ENCODE results near the gene PPP1R12B.
"Not testable (repeated sequence)": the region's sequence is repeated elsewhere in the genome, so short reads cannot be mapped to it uniquely, and the experiment has no call there.

PPP1R12B gene

DNA sequence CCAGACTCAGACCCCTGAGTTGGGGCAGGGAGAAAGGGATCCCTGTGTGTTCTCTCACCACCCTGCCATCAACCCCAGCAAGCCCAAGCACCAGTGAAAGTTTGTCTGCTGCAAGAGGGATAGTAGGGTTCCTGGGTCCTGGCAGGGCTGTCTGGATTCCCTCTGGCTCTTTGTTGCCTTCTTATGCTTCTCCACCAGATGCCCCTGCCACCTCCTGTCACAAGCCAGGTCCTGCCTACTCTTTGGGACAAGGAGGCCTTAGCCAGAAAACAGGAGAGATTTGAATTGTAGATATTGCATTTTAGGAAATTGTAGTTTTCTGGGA is 28.5 kb upstream of the PPP1R12B start:
- Mint-ChIP-seq H3K4me3 (no peak overlapping the region), H3K27ac (no peak overlapping the region), H3K4me1 (no peaks in the 10 kb centered on the region), H3K9me3 (no peaks in the 10 kb centered on the region), H3K36me3 (no peaks in the 10 kb centered on the region), H3K27me3 (peaks cover 23 to 31% of the 10 kb centered on the region in 2 donors)
- no peak for ATAC-seq (replicated peaks)
- no peak for DNase-seq

DNA sequence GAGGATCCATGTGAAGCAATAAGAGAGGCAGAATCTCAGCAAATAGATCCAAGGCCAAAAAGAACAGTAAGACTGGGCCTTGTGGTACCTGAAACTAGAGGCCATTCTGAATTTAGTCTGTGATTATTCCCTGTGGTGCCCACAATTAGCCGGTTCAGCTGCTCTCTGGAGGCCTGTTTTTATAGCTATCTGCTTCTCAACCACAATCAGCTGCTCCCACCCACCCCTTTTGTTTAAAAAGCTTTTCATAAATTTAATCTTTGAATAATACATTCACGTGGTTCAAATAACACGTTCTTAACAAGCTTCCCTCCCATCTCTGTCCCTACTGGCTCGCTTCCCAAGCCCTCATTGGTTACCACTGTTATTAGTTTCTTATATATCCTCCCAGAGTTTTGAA is 24.8 kb upstream of the PPP1R12B start:
- no peaks in the 10 kb centered on the region for H3K4me1 Mint-ChIP-seq
- H3K27me3 Mint-ChIP-seq = peaks cover 11 to 16% of the 10 kb centered on the region in 2 donors
- H3K36me3 Mint-ChIP-seq = peaks cover 3 to 5% of the 10 kb centered on the region in 2 donors
- DNase-seq = no peak
- H3K9me3 Mint-ChIP-seq = no peaks in the 10 kb centered on the region
- no peak overlapping the region for H3K27ac Mint-ChIP-seq
- ATAC-seq (replicated peaks) = no peak
- H3K4me3 Mint-ChIP-seq = no peak overlapping the region

DNA sequence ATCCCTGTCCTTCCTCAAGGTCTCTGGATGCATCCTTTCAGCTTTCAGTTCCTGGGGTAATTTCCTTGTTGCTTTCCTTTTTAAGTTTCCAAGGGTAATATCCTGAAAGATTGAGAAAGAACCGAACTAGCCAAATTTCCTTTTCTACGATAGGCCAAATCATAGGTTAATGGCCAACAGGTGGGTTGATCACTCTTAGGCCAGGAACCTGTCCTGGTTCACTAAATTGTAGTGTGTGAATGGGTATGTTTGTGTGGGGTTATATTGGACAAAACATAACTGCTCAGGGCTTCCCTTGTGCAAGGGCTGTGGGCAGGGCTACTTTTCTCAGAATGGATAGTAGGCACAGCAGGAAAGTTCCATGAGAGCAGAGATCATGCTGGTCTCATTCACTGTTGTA is 23.9 kb upstream of the PPP1R12B start:
- H3K36me3 Mint-ChIP-seq = peaks cover 3 to 7% of the 10 kb centered on the region in 2 donors
- no peak for ATAC-seq (replicated peaks)
- H3K27ac Mint-ChIP-seq = no peak overlapping the region
- H3K4me3 Mint-ChIP-seq = no peak overlapping the region
- DNase-seq = no peak
- H3K4me1 Mint-ChIP-seq = no peaks in the 10 kb centered on the region
- H3K27me3 Mint-ChIP-seq = peaks cover 6 to 9% of the 10 kb centered on the region in 2 donors
- no peaks in the 10 kb centered on the region for H3K9me3 Mint-ChIP-seq

DNA sequence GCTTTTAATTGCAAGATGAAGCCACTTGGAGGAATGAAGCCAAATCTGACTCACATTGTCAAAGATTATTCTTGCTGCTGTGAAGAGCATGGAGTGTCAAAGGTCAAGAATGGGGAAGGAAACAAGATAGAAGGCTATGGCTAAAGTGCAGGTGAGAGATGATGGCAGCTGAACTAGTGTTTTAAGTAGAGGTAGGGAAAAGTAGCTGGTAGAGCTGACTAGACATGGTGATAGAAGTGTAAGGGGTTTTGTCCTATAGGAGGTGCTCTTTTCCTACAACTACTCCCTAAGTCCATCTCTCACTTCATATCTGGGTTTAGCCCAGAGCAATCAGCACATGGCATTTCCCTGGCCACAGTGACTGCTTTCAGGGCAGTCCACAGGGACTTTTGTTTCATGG is 18.6 kb upstream of the PPP1R12B start:
- H3K4me1 Mint-ChIP-seq = no peaks in the 10 kb centered on the region
- H3K36me3 Mint-ChIP-seq = peaks cover 22 to 35% of the 10 kb centered on the region in 2 donors
- H3K9me3 Mint-ChIP-seq = no peaks in the 10 kb centered on the region

DNA sequence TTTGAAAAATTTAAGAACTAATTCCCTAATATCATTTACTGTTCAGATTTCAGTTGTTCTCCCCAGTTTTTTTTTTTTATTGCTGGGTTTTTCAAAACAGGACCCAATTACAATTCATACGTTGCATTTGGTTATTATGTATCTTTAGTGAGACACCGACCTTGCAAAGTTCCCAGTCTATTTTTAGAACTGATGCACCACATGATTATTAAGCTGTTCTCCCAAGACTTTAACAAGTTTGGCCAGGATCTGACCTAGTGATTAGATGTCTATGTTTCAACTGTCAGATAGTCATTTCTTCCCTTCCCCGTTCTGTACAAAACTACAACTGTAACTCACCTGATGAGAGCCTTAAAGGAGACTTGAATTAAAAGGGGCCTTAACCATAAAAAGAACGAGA is 14.6 kb upstream of the PPP1R12B start:
- Mint-ChIP-seq H3K27ac (no peak overlapping the region), H3K4me1 (peaks cover 0 to 1% of the 10 kb centered on the region in 2 donors), H3K27me3 (no peaks in the 10 kb centered on the region), H3K4me3 (no peak overlapping the region), H3K9me3 (no peaks in the 10 kb centered on the region), H3K36me3 (peaks cover 21 to 33% of the 10 kb centered on the region in 2 donors)
- no peak for DNase-seq
- ATAC-seq (replicated peaks) = no peak

More for the DNA sequence above, 18.6 kb upstream of the PPP1R12B start:
- Mint-ChIP-seq H3K4me3 (no peak overlapping the region), H3K27me3 (no peaks in the 10 kb centered on the region), H3K27ac (no peak overlapping the region)
- ATAC-seq (replicated peaks) (no peak), DNase-seq (no peak)

DNA sequence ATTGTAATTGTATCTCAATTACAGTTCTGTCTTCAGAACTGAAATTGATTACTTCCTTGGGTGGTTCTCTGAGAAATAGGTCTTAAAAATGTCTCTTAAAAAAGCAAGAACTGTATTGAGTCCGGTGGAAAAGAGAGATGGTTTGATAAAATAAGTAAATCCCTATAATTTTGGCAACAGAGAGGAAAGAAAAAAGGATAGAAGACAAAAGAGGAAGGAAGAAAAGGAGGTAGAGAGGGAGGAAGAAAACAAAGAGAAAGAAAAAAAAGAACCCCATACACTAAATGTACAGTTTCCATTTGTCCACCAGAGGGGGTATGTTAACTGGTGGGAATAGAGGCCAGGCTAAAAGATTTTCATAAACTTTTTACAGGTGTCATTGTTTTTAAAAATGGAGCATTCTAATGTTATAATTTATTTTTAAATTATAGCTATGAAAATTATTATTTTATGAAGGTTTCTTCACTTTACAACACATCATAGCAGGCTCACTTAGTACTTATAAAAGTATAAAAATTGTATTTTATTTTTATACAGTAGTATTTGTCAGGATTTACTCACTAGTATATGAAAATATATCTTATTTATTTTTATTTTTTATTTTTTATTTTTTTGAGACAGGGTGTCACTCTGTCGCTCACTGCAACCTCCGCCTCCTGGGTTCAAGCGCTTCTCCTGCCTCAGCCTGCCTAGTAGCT is 4.7 kb upstream of the PPP1R12B start:
- Mint-ChIP-seq H3K4me3 (peak overlapping the region; percentile 26 to 51), H3K9me3 (no peaks in the 10 kb centered on the region), H3K36me3 (peaks cover 0 to 4% of the 10 kb centered on the region in 2 donors), H3K27me3 (no peaks in the 10 kb centered on the region), H3K4me1 (peaks cover 17 to 35% of the 10 kb centered on the region in 2 donors), H3K27ac (no peak overlapping the region)
- no peak for DNase-seq
- no peak for ATAC-seq (replicated peaks)

DNA sequence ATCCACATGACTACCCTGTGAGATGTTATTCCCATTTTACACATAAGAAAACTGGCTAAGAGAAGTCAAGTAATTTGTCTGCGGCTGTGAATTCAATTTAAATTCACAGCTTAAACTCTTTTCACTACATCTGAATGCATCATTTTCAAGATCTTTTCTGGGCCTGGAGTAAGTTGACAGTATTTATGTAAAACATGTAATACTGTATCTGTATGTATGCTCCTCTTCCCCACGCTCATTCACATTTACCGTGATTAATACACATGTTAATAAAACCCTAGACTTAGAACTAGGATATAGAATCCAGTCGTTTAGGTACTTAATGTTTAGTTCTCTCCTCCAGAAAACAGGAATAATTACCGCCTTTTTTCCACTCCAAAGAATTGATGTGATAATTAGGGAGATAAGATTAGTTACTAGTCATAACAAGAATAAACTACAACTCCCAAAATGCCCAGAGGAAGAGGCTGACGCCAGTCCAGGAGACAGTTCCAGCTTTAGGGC is 442 bp upstream of the PPP1R12B start:
- Mint-ChIP-seq H3K36me3 (no peaks in the 10 kb centered on the region), H3K9me3 (no peaks in the 10 kb centered on the region), H3K4me3 (peak overlapping the region; percentile 99), H3K27me3 (no peaks in the 10 kb centered on the region), H3K27ac (peak overlapping the region; percentile 98), H3K4me1 (peaks cover 15 to 32% of the 10 kb centered on the region in 2 donors)
- no peak for ATAC-seq (replicated peaks)
- DNase-seq = no peak

DNA sequence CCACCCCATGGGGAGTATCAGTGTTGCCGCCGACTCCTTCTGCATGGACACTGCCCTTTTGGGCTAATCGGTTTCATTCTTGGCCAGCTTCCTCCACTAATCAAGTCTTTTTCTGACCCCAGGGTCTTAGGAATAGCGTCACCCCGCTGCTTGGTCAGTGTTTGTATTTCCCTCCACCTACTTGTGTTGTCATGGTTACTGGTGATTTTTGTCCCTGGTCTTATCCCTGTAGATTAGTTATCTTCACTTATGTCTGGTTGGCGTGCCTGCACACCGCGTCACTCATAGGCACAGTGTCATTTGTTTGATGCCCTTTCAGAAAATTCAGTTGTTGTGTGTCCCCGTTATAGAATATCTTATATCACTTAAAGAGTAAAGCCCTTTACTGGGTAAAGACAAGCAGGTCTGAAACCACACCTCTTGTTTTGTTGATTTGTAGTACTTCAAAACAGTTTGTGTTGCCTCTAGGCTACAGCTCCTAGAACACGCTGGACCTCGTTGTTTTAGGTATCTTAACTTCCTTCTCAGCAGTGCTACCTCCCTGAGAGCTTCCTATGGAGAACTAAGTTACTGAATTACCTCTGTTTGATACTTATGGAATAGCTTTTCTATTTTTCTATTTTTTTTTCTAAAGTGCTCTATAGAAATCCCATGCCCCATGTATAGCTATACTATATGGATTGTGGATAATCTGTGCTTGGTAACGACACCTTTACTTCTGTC is 868 bp downstream of the PPP1R12B start:
- H3K36me3 Mint-ChIP-seq = no peaks in the 10 kb centered on the region
- peaks cover 12 to 26% of the 10 kb centered on the region in 2 donors for H3K4me1 Mint-ChIP-seq
- no peak for DNase-seq
- H3K9me3 Mint-ChIP-seq = no peaks in the 10 kb centered on the region
- ATAC-seq (replicated peaks) = no peak
- H3K27ac Mint-ChIP-seq = peak overlapping the region; percentile 98
- H3K4me3 Mint-ChIP-seq = peak overlapping the region; percentile 99
- no peaks in the 10 kb centered on the region for H3K27me3 Mint-ChIP-seq

DNA sequence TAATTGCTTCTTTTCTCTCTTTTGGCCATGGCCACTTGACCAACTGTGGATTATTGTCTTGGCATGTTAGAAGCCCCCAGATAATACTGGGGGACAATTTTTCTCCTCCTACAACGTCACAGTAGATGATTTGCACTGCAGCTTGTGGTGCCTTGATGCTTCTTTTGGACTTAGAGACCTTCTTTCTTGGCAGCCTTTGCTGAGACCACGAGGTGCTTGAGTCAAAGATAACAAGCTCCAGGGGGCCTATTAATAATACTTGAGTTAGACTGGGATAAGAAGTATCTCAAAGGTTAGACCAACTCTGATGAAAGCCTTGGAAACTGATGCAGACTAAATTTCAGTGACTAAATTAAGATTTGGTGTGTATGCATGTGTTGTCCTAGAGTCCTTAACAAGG is 3.2 kb downstream of the PPP1R12B start:
- peaks cover 15 to 26% of the 10 kb centered on the region in 2 donors for H3K4me1 Mint-ChIP-seq
- no peak overlapping the region for H3K27ac Mint-ChIP-seq
- no peaks in the 10 kb centered on the region for H3K36me3 Mint-ChIP-seq
- no peaks in the 10 kb centered on the region for H3K9me3 Mint-ChIP-seq
- ATAC-seq (replicated peaks) (no peak), DNase-seq (no peak)
- no peaks in the 10 kb centered on the region for H3K27me3 Mint-ChIP-seq
- no peak overlapping the region for H3K4me3 Mint-ChIP-seq

DNA sequence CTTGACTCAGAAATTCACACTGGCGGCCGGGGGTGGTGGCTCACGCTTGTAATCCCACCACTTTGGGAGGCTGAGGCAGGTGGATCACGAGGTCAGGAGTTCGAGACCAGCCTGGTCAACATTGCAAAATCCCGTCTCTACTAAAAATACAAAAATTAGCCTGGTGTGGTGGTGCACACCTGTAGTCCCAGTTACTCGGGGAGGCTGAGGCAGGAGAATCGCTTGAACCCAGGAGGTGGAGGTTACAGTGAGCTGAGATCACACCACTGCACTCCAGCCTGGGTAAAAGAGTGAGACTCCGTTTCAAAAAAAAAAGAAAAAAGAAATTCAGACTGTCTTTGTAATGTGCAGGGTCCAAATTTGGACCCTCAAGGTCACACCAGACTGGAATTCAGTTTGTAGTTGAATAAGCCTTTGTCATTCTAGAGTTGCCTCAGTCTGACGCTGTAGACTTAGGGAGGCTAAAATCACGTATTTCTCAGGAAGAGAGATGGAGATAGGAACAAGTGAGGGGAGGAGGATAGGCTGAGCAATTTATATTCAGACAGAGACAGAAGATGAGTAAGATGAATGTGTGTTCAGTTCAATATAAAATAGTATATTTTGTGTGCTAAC is 4.2 kb downstream of the PPP1R12B start:
- not testable (repeated sequence) for H3K9me3 Mint-ChIP-seq; DNase-seq; H3K27me3 Mint-ChIP-seq; H3K36me3 Mint-ChIP-seq; H3K27ac Mint-ChIP-seq; ATAC-seq (replicated peaks); H3K4me3 Mint-ChIP-seq
- H3K4me1 Mint-ChIP-seq = peaks cover 15 to 23% of the 10 kb centered on the region in 2 donors

DNA sequence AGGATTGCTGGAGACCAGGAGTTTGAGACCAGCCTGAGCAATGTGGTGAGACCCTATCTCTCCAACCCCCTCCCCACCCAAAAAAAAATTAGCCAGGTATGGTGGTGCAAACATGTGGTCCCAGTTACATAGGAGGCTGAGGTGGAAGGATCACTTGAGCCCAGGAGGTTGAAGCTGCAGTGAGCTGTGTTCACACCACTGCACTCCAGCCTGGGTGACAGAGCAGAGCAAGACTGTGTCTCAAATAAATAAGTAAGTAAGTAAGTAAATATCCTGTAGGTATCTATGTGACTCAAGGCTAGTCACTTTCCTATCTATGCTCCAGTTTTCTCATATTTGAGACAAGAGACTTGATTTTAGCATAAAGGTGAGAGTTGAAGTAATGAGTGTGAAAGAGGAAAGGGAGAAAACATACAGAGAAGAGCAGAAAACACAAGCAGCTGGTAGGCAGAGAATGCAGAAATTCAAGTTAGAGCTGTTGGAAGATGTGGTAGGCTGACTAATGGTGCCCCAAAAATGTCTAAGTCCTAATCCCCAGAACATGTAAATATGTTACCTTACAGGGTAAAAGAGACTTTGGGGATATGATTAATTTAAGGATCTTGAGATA is 7.5 kb downstream of the PPP1R12B start:
- no peaks in the 10 kb centered on the region for H3K9me3 Mint-ChIP-seq
- H3K27ac Mint-ChIP-seq = no peak overlapping the region

DNA sequence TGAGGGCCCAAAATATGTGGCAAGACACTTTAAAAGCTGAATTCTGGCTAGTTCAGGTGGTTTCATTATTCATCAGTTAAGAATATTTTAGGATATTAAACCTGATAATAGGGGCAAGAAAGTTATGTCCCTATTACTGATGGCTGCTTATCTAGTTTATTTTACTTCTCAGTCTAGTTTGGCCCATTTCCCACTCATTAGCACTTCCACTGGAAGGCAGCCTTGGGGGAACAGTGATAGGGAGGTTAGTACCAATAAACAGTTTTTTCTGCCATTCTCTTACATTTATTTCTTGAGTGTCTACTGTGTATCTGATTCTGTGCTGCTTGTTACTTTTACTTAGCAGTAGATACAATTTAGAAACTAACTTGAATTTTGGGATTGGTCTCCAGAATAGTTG is 9.0 kb downstream of the PPP1R12B start:
- H3K4me3 Mint-ChIP-seq = no peak overlapping the region
- no peaks in the 10 kb centered on the region for H3K36me3 Mint-ChIP-seq
- no peaks in the 10 kb centered on the region for H3K27me3 Mint-ChIP-seq
- DNase-seq (no peak), ATAC-seq (replicated peaks) (no peak)
- H3K9me3 Mint-ChIP-seq = no peaks in the 10 kb centered on the region
- no peak overlapping the region for H3K27ac Mint-ChIP-seq
- H3K4me1 Mint-ChIP-seq = peaks cover 3 to 7% of the 10 kb centered on the region in 2 donors

More for the DNA sequence above, 7.5 kb downstream of the PPP1R12B start:
- Mint-ChIP-seq H3K27me3 (no peaks in the 10 kb centered on the region), H3K4me3 (no peak overlapping the region), H3K4me1 (peaks cover 0 to 3% of the 10 kb centered on the region in 2 donors), H3K36me3 (no peaks in the 10 kb centered on the region)
- no peak for ATAC-seq (replicated peaks)
- DNase-seq = no peak

DNA sequence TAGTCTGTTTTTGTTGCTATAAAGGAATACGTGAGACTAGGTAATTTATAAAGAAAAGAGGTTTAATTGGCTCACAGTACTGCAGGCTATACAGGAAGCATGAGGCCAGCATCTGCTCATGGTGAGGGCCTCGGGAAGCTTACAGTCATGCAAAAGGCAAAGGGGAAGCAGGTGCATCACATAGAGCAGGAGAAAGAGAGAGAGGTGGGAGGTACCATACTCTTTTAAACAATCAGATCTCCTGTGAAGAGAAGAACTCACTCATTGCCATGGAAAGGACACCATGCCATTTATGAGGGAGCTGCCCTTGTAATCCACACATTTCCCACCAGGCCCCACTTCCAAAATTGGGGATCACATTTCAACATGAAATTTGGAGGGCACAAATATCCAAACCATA is 12.7 kb downstream of the PPP1R12B start:
- H3K27me3 Mint-ChIP-seq = no peaks in the 10 kb centered on the region
- no peaks in the 10 kb centered on the region for H3K9me3 Mint-ChIP-seq
- H3K4me1 Mint-ChIP-seq = peaks cover 0 to 7% of the 10 kb centered on the region in 2 donors
- no peak overlapping the region for H3K27ac Mint-ChIP-seq
- no peak for ATAC-seq (replicated peaks)
- no peak overlapping the region for H3K4me3 Mint-ChIP-seq
- H3K36me3 Mint-ChIP-seq = no peaks in the 10 kb centered on the region
- DNase-seq = no peak

DNA sequence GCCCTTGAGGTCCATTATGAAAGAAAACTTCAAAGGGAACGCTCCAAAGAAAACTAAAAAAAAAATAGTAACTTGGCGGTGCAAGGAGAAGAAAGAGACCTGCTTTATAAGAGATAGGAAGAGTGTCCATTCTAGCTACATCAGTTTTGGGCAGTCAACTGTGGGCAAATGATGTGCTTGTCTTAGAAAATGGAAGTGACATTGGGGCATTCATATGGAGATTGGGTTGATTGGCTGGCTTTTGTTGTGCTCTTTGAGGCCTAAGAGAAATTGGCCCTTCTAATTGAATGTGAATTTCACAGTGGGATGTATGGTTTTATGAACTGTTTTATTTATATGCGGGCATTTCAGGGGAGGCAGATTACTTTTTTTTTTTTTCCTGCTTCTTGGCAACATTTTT is 13.2 kb downstream of the PPP1R12B start:
- no peaks in the 10 kb centered on the region for H3K9me3 Mint-ChIP-seq
- no peak for ATAC-seq (replicated peaks)
- H3K27ac Mint-ChIP-seq = no peak overlapping the region
- peaks cover 0 to 7% of the 10 kb centered on the region in 2 donors for H3K4me1 Mint-ChIP-seq
- H3K27me3 Mint-ChIP-seq = no peaks in the 10 kb centered on the region
- DNase-seq = no peak
- no peaks in the 10 kb centered on the region for H3K36me3 Mint-ChIP-seq
- no peak overlapping the region for H3K4me3 Mint-ChIP-seq
